Stomach (tissue), 4 donors: ENCODE measurements around the gene NXPH4.

Experiments used
- CTCF ChIP-seq, 7 experiments: fragments of 450-650 bp in 4 of 7; fragments of 200-600 bp in 3 of 7; sonication (generic) in 3 of 7; IDR thresholded peaks; one replicate each; pipeline ENCODE4 v1.5.1; 2016 to 2019; ENCODE audit warnings: antibody characterized with exemption in 7 of 7, control low read depth in 2 of 7, mild to moderate bottlenecking in 1 of 7
- POLR2A ChIP-seq, 4 donors: fragments of 450-650 bp; IDR thresholded peaks; one replicate each; pipeline ENCODE4 v1.6.1; 2016; ENCODE audit warnings: antibody characterized with exemption in 4 of 4, control low read depth in 2 of 4, mild to moderate bottlenecking in 1 of 4, moderate library complexity in 1 of 4

GRCh38 chr12:57258977-57259970 is 42.7 kb downstream of the NXPH4 start:
- no peak for TF ChIP-seq CTCF (IDR thresholded peaks at IDR 0.05)
- no peak for TF ChIP-seq POLR2A (IDR thresholded peaks at IDR 0.05)
